Prostate gland (tissue), 2 donors: Measurements from ENCODE around the gene BTBD7.

ENCODE experiments used
- CTCF ChIP-seq, 4 experiments: fragments of 200-600 bp in 2 of 4; fragments of 450-650 bp in 2 of 4; sonication (generic) in 2 of 4; IDR thresholded peaks; 1 replicate in 3 of 4; 2 replicates in 1 of 4; pipeline ENCODE4 v1.5.1; 2016 to 2019; ENCODE audit warnings: antibody characterized with exemption in 4 of 4, mild to moderate bottlenecking in 2 of 4, moderate library complexity in 2 of 4
- POLR2A ChIP-seq: fragments of 450-650 bp; IDR thresholded peaks from one replicate; pipeline ENCODE4 v1.6.1; 2016; ENCODE audit warnings: antibody characterized with exemption, mild to moderate bottlenecking

- TF ChIP-seq CTCF (IDR thresholded peaks at IDR 0.05) (no peak), POLR2A (no peak)
Observed at GRCh38 chr14:93308686-93309345, 24.0 kb downstream of the BTBD7 start.
